ENCODE measurements around the gene NDUFV3.

GRCh38 chr21:42931560-42932235, 38.6 kb downstream of the NDUFV3 start:
- TF ChIP-seq CTCF (conservative IDR thresholded peaks at IDR 0.05) (no peak), ZFX (IDR thresholded peaks at IDR 0.05) (no peak)

Measured in C4-2B (cell line).